DLD1 (cell line): ENCODE results near the gene SYCN.
"Not testable (repeated sequence)": the region's sequence is repeated elsewhere in the genome, so short reads cannot be mapped to it uniquely, and the experiment has no call there.

Experiments used
- in situ Hi-C: cut with HindIII; loops from 2 replicates; pipeline ENCODE4 v1.10.0; 2017; ENCODE audit warnings: low sequenced_read_pairs

SYCN gene, protein sequence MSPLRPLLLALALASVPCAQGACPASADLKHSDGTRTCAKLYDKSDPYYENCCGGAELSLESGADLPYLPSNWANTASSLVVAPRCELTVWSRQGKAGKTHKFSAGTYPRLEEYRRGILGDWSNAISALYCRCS

GRCh38 chr19:39203372-39204341 lies at the start of gene SYCN:
TSS of gene SYCN (minus strand) at chr19:39204263. CDS start at chr19:39204254, 9 bp downstream.
- in situ Hi-C loops: no loop called here

DNA sequence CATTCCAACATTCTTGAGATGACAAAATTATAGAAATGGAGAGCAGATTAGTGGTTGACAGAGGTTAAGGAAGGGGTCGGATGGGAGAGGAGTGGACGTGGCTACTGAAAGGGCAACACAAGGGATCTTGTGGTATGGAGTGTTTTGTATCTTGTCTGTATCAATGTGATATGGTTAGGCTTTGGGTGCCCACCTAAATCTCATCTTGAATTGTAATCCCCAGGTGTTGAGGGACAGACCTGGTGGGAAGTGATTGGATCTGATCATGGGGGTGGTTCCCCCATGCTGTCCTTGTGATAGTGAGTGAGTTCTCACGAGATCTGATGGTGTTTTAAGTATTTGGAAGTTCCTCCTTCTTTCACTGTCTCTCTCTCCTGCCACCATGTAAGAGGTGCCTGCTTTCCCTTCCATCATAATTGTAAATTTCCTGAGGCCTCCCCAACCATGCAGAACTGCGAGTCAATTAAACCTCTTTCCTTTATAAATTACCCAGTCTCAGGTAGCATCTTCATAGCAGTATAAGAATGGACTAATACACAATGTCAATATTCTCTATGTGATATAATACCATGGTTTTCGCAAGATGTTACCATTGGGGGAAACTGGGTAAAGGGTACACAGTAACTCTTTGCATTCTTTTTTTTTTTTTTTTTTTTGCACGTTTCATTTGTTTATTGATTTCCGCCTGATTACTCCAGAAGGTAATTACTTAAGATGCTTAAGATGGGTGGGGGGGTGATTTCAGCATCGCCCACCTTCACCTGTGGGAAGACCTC lies 49.5 kb upstream of the SYCN start:
- in situ Hi-C loops: no loop called here

DNA sequence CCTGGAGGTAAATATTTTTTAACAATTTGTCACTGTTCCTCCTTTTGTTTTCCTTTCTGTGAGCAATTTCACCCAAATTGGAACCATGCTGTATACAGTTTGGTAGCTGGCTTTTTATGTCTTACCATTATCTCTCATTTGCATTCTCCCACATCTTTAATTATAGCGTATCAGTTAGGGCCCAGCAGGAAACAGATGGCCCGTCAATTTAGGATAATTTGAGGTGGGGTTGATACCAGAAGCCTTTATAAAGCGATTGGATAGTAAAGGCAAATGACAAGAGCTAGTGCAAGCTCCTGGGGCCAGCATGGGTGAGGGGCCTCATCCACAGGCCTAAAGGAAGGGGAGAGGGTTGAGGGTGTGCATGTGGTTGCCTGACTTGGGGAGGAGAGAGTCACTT lies 48.4 kb upstream of the SYCN start:
- in situ Hi-C loops: no loop called here

DNA sequence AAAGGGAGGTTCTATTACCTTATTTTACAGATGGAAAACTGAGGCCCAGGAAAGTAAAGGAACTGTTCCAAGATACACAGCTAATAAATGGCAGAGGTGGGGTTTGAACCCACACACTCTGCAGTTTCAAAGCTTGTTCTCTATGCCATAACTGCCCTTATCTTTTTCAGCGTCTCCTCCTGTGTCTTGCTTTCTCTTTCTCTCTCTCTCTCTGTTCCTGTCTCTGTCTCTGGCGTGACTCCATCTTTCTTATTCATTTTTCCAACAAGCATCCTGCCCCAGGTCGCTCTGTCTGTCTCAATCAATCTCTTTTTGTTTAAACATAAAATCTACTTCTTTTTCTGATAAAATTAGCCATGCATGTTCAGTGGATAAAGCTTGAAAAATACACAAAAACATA lies 47.8 kb upstream of the SYCN start:
- in situ Hi-C loops: no loop called here

DNA sequence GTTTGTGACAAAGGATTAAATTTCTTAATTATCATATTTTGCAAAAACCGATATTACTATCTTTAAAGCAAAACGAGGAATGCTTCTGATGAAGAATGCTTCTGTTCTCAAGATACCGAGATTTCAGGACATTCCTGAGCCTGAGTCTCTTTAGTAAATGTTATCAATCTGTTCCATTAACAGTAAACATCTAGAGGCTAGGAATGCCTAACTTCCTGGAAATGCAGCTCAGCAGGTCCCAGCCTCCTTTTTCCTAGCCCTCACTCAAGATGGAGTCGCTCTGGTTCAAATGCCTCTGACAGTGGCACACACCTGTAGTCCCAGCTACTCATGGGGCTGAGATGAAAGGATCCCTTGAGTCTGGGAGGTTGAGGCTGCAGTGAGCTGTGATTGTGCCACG lies 47.0 kb upstream of the SYCN start:
- in situ Hi-C loops: no loop called here

GRCh38 chr19:39248806-39249205 lies 44.7 kb upstream of the SYCN start, which contains the start of gene IFNL4:
TSS of gene IFNL4 (minus strand) at chr19:39248856.
- in situ Hi-C loops: no loop called here

- in situ Hi-C loops: no loop called here
These were observed 43.9 kb upstream of the SYCN start for GRCh38 chr19:39247701-39248664.

- in situ Hi-C loops: no loop called here
These were observed 43.0 kb upstream of the SYCN start for GRCh38 chr19:39246951-39247669.

DNA sequence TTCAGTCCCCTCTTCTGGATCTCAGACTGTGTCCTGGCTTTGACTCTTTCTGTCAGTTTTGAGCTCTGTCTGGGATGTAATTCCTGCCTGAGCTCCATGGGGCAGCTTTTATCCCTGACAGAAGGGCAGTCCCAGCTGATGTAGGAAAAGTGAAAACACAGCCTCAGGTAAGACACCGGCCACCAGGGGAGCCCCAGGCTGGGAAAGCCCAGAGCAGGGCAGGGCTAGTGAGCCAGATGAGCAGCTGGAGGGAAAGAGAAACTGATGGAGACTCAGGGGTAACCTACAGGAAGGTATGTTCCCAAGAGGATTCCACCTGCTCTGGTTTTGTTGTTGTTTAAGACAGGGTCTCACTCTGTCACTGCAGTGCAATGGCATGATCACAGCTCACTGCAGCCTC lies 41.1 kb upstream of the SYCN start:
- in situ Hi-C loops: not testable (repeated sequence)

DNA sequence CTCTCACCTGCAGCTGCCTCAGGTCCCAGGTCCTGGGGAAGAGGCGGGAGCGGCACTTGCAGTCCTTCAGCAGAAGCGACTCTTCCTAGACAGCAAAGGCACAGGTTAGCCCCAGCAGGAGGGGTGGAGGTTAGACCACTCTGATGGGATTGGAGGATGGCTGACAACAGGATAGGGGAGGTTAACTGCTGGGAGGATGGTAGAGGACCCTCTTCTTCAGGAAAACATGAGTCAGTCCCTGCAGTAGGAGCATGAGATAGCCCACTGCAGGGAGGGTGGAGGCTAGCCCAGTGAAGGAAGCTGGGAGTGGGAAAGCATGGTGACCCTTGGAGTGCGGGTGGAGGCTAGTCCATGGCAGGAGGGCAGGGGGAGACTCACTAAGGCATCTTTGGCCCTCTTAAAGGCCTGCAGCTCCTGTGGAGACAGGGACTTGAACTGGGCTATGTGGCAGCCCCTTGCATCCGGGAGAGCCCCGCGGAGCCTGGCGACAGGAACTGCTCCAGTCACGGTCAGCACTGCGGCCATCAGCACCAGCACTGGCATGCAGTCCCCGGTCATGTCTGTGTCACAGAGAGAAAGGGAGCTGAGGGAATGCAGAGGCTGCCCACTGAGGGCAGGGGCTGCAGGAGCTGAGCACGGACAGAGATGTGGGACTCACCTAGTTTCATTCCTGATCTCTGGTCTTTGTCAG lies 40.5 kb upstream of the SYCN start, which contains the start of gene IFNL3:
TSS of gene IFNL3 (minus strand) at position 597 of the 691 bp plus-strand sequence. CDS start at position 558, 39 bp downstream.
- in situ Hi-C loops: not testable (repeated sequence)

GRCh38 chr19:39243741-39244140 lies 39.7 kb upstream of the SYCN start:
- in situ Hi-C loops: not testable (repeated sequence)

DNA sequence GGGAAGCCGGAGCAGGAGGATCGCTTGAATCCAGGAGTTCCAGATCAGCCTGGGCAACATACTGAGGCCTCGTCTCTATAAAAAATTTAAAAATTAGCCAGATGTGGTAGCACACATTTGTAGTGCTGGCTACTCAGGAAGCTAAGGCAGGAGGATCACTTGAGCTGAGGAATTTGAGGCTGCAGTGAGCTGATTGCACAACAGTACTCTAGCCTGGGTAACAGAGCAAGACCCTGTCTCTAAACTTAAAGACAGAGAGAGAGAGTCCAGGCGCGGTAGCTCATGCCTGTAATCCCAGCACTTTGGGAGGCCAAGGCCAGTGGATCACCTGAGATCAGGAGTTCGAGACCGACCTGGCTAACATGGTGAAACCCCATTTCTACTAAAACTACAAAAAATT lies 36.4 kb upstream of the SYCN start:
- in situ Hi-C loops: no loop called here

DNA sequence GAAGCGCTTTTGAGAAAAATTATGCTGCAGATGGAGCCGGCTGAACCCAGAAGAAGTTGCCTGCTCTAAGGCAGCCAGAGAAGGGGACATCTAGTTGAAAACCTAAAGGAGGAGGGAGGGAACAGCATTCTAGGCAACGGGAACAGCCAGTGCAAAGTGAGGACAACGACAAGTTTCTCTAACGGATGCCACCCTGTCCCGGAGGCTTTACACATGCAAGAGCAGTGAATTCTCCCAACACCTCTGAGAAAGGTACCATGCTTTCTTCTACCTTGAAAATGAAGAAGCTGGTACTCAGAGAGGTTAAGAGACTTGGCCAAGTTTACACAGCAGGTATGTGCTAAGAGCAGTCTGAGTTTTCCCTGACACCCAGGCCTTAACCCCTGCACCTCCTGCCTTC lies 34.9 kb upstream of the SYCN start:
- in situ Hi-C loops: no loop called here

GRCh38 chr19:39238209-39238608 lies 34.1 kb upstream of the SYCN start:
- in situ Hi-C loops: no loop called here

GRCh38 chr19:39237200-39238184 lies 33.4 kb upstream of the SYCN start:
- in situ Hi-C loops: no loop called here

- in situ Hi-C loops: no loop called here
These were observed 32.5 kb upstream of the SYCN start for GRCh38 chr19:39236527-39236926.

- in situ Hi-C loops: no loop called here
These were observed 28.6 kb upstream of the SYCN start for GRCh38 chr19:39232708-39233107.
